HepG2 (cell line): ENCODE results near the gene CTNND2. TPM values are rescaled to one million over a fixed set of nuclear protein-coding genes. Genes with fewer than 3 reads are reported as not detected.

Experiments used
- ATAC-seq: fragments of 200-7000 bp; cut with Tn5 transposase; 3 replicates; pipeline ENCODE4 v1.9.1; 2020; ENCODE audit warnings: mild to moderate bottlenecking, moderate library complexity
- BruUV-seq: library from RNA; stranded (reverse); fragments of 400-500 nt; replicated peaks from 2 replicates; lab custom pipeline; 2021; lab: Mats Ljungman, UMichigan
- CTCF ChIA-PET: fragments of 300-600 bp; formaldehyde crosslinking; extraction: SDS; loops from one replicate; lab custom pipeline; 2021; ENCODE audit warnings: low total read pairs, inconsistent platforms, low intra/inter-chr PET ratio; lab: Yijun Ruan, JAX
- POLR2A ChIA-PET: fragments of 350-600 bp; sonication (Branson Sonifier 250); formaldehyde crosslinking; loops from one replicate; lab custom pipeline; 2020; ENCODE audit warnings: antibody characterized with exemption, inconsistent platforms; lab: Yijun Ruan, JAX
- DNase-seq: peaks from one replicate; pipeline ENCODE4 v3.0.0-alpha.2; 2015; ENCODE audit warnings: low spot score
- FAIRE-seq: peaks from 3 replicates; lab custom pipeline; 2011; peaks lifted over from hg19 to GRCh38; lab: Jason Lieb, UNC
- H2AFZ ChIP-seq: one replicate; pipeline ENCODE4 v1.6.1; 2011; ENCODE audit warnings: low read length, inconsistent platforms
- H3K27ac ChIP-seq: fragments of 300-600 bp; 3 replicates; pipeline ENCODE4 v1.8.0; 2011; ENCODE audit warnings: mixed run types, mild to moderate bottlenecking, mixed read lengths, low read length, inconsistent platforms; ENCODE audit not compliant: insufficient read depth; ENCODE audit errors: extremely low read length
- H3K27me3 ChIP-seq, 2 experiments: fragments of 200-600 bp in 1 of 2; 2 replicates in 1 of 2; 3 replicates in 1 of 2; pipeline versions ENCODE4 v1.6.0 to v1.8.0; 2011; ENCODE audit warnings: low read length in 2 of 2, mild to moderate bottlenecking in 2 of 2, moderate library complexity in 2 of 2, inconsistent platforms in 1 of 2; ENCODE audit not compliant: insufficient read depth in 2 of 2, control insufficient read depth in 1 of 2
- H3K36me3 ChIP-seq, 2 experiments: fragments of 200-600 bp in 1 of 2; replicated peaks in 1 of 2; 2 replicates in 1 of 2; 3 replicates in 1 of 2; pipeline versions ENCODE4 v1.5.1 to v1.8.0; 2011; ENCODE audit warnings: low read length in 2 of 2, inconsistent platforms in 1 of 2; ENCODE audit not compliant: insufficient read depth in 2 of 2, control insufficient read depth in 1 of 2
- H3K4me1 ChIP-seq: 2 replicates; pipeline ENCODE4 v1.5.1; 2012; ENCODE audit warnings: low read length, inconsistent platforms; ENCODE audit not compliant: insufficient read depth
- H3K4me2 ChIP-seq: 2 replicates; pipeline ENCODE4 v1.6.0; 2011; ENCODE audit warnings: low read depth, low read length, inconsistent platforms
- H3K4me3 ChIP-seq, 3 experiments: fragments of 200-600 bp in 1 of 3; sonication (generic), shearing (Covaris generic) in 1 of 3; replicated peaks in 1 of 3; 2 replicates each; pipeline ENCODE4 v1.5.1; 2011 to 2016; ENCODE audit warnings: low read length in 3 of 3, inconsistent platforms in 2 of 3, low read depth in 2 of 3, mild to moderate bottlenecking in 2 of 3, control low read depth in 1 of 3, mixed read lengths in 1 of 3; ENCODE audit not compliant: insufficient read depth in 1 of 3
- H3K79me2 ChIP-seq: one replicate; pipeline ENCODE4 v1.6.1; 2011; ENCODE audit warnings: low read length, inconsistent platforms; ENCODE audit not compliant: insufficient read depth
- H3K9ac ChIP-seq: 2 replicates; pipeline ENCODE4 v1.6.0; 2011; ENCODE audit warnings: mild to moderate bottlenecking, low read depth, low read length, inconsistent platforms; ENCODE audit not compliant: insufficient read depth
- H3K9me3 ChIP-seq: 2 replicates; pipeline ENCODE4 v1.5.1; 2012; ENCODE audit warnings: mild to moderate bottlenecking, low read length
- H4K20me1 ChIP-seq: 2 replicates; pipeline ENCODE4 v1.6.0; 2011; ENCODE audit warnings: inconsistent platforms, mild to moderate bottlenecking, low read length, moderate library complexity; ENCODE audit not compliant: insufficient read depth
- FOXP4 ChIP-seq: sonication (generic); formaldehyde crosslinking; IDR thresholded peaks from 2 replicates; pipeline ENCODE4 v1.4.0; 2020; ENCODE audit warnings: missing genetic modification reagents
- HMG20A ChIP-seq: IDR thresholded peaks from 2 replicates; pipeline ENCODE4 v1.6.1; 2016; ENCODE audit warnings: borderline replicate concordance
- MZF1 ChIP-seq: sonication (generic); formaldehyde crosslinking; IDR thresholded peaks from 2 replicates; pipeline ENCODE4 v1.8.1; 2023; ENCODE audit warnings: mild to moderate bottlenecking, missing genetic modification reagents, borderline replicate concordance
- PLSCR1 ChIP-seq: sonication (generic); formaldehyde crosslinking; IDR thresholded peaks from 2 replicates; pipeline ENCODE4 v1.5.0; 2020; ENCODE audit warnings: missing genetic modification reagents, mild to moderate bottlenecking, borderline replicate concordance
- ZNF331 ChIP-seq: sonication (generic); formaldehyde crosslinking; IDR thresholded peaks from 2 replicates; pipeline ENCODE4 v1.4.0; 2020; ENCODE audit warnings: missing genetic modification reagents
- ZNF619 ChIP-seq: sonication (generic); formaldehyde crosslinking; IDR thresholded peaks from 2 replicates; pipeline ENCODE4 v1.4.0; 2020; ENCODE audit warnings: mild to moderate bottlenecking, missing genetic modification reagents
- ZNF766 ChIP-seq: sonication (generic); formaldehyde crosslinking; IDR thresholded peaks from 2 replicates; pipeline ENCODE4 v1.5.0; 2020; ENCODE audit warnings: missing genetic modification reagents, borderline replicate concordance
- ZNF776 ChIP-seq: sonication (generic); formaldehyde crosslinking; IDR thresholded peaks from 2 replicates; pipeline ENCODE4 v1.4.0; 2020; ENCODE audit warnings: mild to moderate bottlenecking, missing genetic modification reagents
- ZNF782 ChIP-seq: sonication (generic); formaldehyde crosslinking; IDR thresholded peaks from 2 replicates; pipeline ENCODE4 v1.4.0; 2020; ENCODE audit warnings: missing genetic modification reagents, mild to moderate bottlenecking, borderline replicate concordance
- WGBS: methylation state at CpG from one replicate; pipeline ENCODE4 v1.1.6; 2017; ENCODE audit warnings: low lambda C conversion rate; 5-methylcytosine and 5-hydroxymethylcytosine counted together
- in situ Hi-C: cut with HindIII; loops from 2 replicates; pipeline ENCODE4 v1.10.0; 2017; ENCODE audit warnings: low pct_unique_long_range_greater_than_20kb; ENCODE audit not compliant: extremely low pct_ligation_motif_present
- intact Hi-C: fragments of 100-400 bp; cut with micrococcal nuclease; formaldehyde crosslinking; loops from one replicate; pipeline ENCODE4 v1.10.0; 2022; ENCODE audit not compliant: unreplicated experiment
- polyA plus RNA-seq, 8 experiments: library from polyadenylated mRNA; depleted of rRNA in 3 of 8; stranded (reverse) in 7 of 8; unstranded in 1 of 8; fragments of >200 nt; fragmentation: Illumina TruSeq in 4 of 8; extraction: Trizol in 4 of 8; gene quantifications; 2 replicates each; pipeline versions ENCODE4 v1.2.1 to v1.2.3, GENCODE V29; 2011 to 2016; ENCODE audit warnings: low read depth in 4 of 8, missing spikeins in 1 of 8, mixed read lengths in 1 of 8; ENCODE audit not compliant: insufficient read depth in 1 of 8
- total RNA-seq, 5 experiments: library from RNA; depleted of rRNA; stranded (reverse); fragments of >200 nt; fragmentation: Illumina TruSeq; extraction: Trizol; gene quantifications; 2 replicates each; pipeline ENCODE4 v1.2.3, GENCODE V29; 2016; ENCODE audit warnings: low read depth in 1 of 5

CTNND2 gene
- total and polyA plus RNA-seq, 2 of the 13 experiments (the other 11 are each of a cell fraction or from before 2014, with no cell fraction given): not detected

DNA sequence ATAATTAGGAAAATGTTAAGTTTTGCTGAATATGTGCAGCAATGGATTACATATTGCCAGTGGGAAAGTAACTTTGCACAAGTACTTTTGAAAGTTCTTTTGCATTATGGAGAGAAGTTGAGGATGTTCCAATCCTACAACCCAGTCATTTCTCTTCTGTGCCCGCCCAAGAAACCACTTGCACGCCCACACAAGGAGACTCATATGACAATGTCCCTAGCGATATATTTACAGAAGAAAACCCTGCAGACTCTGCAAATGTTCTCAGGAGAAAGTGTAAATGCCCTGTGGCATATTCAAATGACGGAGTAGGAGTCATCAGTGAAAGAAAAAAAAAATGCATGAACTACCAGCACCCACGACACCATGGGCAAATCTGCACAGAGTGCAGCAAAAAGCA lies 356.5 kb downstream of the CTNND2 start (continued):
- TF ChIP-seq ZNF619 (no peak), MZF1 (no peak), ZNF766 (CRISPR knock-in tag) (no peak), ZNF331 (no peak), ZNF776 (CRISPR knock-in tag) (no peak)

GRCh38 chr5:11547140-11547539 lies 357.1 kb downstream of the CTNND2 start:
- in situ Hi-C loops: no loop called here
- FAIRE-seq (no peak), ATAC-seq (no peak), DNase-seq (no peak)
- H2AFZ ChIP-seq: no peak overlapping the region
- H3K4me1 ChIP-seq: no peaks in the 10 kb centered on the region
- H3K9me3 ChIP-seq: no peaks in the 10 kb centered on the region
- CTCF ChIA-PET: no interaction called here
- TF ChIP-seq PLSCR1 (CRISPR knock-in tag): no peak
- TF ChIP-seq ZNF782 (CRISPR knock-in tag): no peak
- no peak for TF ChIP-seq FOXP4 (CRISPR knock-in tag)
- no peak for TF ChIP-seq HMG20A (CRISPR knock-in tag)
- WGBS: 96% methylated on average over 5 of the region's 5 CpGs
- no TSS peak for BruUV-seq
- no peaks in the 10 kb centered on the region for H3K36me3 ChIP-seq
- no peaks in the 10 kb centered on the region for H3K79me2 ChIP-seq
- POLR2A ChIA-PET: no interaction called here
- H4K20me1 ChIP-seq: no peaks in the 10 kb centered on the region
- H3K27ac ChIP-seq: no peak overlapping the region
- no peak overlapping the region for H3K9ac ChIP-seq
- H3K4me2 ChIP-seq: no peak overlapping the region
- intact Hi-C loops: no loop called here
- no peak overlapping the region for H3K4me3 ChIP-seq
- no peaks in the 10 kb centered on the region for H3K27me3 ChIP-seq
